GM19467 (cell line): ENCODE data around the gene PPP6R3.
"Not testable (repeated sequence)": the region's sequence is repeated elsewhere in the genome, so short reads cannot be mapped to it uniquely, and the experiment has no call there.

Experiments used
- ATAC-seq: cut with Tn5 transposase; IDR thresholded peaks from one replicate; pipeline ENCODE4 v1.9.1; 2021; ENCODE audit warnings: mild to moderate bottlenecking, moderate library complexity; ENCODE audit not compliant: unreplicated experiment

PPP6R3 gene

DNA sequence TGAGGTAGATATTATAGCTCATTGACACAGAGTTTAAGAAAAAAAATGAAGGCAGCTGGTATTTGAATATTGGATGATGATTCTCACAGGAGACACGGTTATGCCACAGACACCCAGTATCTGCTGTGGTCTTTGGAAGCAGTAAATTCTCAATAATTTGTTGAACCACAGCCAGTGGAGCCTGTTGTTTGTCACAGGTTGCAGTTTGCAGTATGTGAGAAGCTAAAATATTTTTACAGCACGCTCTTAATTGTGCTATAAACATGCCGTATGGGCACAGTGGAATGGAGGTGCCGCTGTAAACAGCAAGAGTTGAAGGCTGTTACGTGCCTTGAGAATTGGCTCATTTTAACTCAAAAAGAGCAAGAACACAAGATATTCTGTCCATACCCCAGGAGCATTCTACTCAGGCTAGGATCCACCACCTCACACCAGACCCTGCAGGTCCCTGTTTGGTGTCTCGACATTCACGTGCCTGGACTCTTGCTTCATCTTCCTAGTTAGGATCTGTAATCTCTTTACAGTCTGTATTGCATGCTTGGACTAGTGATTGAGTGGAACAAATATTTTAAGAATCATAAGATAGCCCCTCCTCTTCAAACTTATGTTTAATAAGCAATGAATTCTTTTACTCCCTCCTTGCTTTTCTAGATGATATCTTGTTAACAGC, 129.1 kb downstream of the PPP6R3 start:
- ATAC-seq = no peak

GRCh38 chr11:68591719-68592118, 131.2 kb downstream of the PPP6R3 start:
- ATAC-seq = no peak

GRCh38 chr11:68593441-68593840, 132.9 kb downstream of the PPP6R3 start:
- ATAC-seq = no peak

- no peak for ATAC-seq
These were observed 133.6 kb downstream of the PPP6R3 start for GRCh38 chr11:68594123-68594522.

GRCh38 chr11:68596231-68596630, 135.7 kb downstream of the PPP6R3 start:
- no peak for ATAC-seq

GRCh38 chr11:68598816-68599653, 138.5 kb downstream of the PPP6R3 start:
- ATAC-seq = no peak

GRCh38 chr11:68601147-68601546, 140.6 kb downstream of the PPP6R3 start:
- ATAC-seq = no peak

- ATAC-seq = no peak
These were observed 149.2 kb downstream of the PPP6R3 start for GRCh38 chr11:68609761-68610160.

DNA sequence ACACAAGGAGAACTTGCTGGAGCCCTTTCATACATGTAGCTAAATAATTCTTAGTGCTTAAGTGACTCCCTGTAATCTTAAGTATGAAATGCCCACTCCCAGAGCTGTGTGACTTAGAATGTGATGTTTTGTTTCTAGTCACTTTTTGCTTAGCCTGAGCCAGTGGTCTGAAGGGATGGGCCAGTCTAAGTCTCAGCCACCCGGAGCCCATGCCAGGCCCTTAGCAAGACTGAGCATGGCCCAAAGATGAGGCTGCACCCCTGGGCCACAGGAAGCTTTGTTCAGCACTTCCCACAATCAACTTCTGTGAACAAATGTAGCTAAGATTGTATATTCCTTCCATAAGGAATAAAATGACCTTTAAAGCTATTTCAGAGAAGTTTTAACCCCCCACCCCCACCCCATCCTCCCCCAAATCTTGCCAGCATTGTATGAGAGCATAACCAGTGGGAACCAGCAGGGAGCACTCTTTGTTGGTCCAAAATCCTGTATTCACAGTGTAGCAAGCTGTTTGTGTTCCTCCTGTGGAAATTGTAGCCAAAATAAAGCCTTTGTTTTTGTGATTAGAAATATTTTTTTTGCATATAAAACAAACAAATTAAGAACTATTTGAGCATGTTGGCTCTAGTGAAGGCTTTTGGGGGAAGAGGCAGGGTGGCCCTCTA, 150.0 kb downstream of the PPP6R3 start:
- no peak for ATAC-seq

DNA sequence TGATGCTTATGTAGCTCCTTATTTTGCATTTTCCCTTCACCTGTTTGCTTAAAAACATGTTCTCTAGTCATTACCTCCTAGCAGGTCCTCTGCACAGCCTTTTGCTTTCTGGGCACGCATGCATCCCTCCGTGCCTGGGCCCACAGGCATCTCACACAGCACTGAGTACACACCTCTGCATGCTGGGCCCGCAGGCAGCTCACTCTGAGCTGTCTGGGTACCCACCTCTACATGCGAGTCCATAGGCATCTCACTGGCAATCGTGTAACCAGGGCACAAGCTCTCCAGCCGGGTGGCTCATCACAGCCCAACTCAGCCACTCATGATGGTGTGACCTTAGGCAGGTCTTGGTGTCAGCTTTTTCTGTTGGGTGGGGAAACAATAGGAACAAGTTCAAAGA, 155.1 kb downstream of the PPP6R3 start:
- no peak for ATAC-seq

GRCh38 chr11:68617925-68618809, 157.6 kb downstream of the PPP6R3 start:
- no peak for ATAC-seq

- ATAC-seq = no peak
These were observed 161.3 kb downstream of the PPP6R3 start for GRCh38 chr11:68621826-68622225.

DNA sequence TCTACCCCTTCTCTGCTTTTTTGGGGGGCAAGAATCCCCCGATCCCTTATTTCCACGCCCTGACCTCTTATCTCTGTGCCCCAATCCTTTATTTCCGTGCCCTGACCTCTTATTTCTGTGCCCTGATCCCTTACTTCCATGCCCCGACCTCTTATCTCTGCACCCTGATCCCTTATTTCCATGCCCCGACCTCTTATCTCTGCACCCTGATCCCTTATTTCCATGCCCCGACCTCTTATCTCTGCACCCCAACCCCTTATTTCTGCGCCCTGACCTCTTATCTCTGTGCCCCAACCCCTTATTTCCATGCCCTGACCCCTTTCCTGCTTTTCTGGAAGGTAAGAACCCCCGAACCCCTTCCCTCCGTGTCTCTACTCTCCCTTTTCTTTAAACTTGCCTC, 163.2 kb downstream of the PPP6R3 start:
- ATAC-seq = not testable (repeated sequence)

- ATAC-seq = not testable (repeated sequence)
These were observed 164.5 kb downstream of the PPP6R3 start for GRCh38 chr11:68625069-68625468.

DNA sequence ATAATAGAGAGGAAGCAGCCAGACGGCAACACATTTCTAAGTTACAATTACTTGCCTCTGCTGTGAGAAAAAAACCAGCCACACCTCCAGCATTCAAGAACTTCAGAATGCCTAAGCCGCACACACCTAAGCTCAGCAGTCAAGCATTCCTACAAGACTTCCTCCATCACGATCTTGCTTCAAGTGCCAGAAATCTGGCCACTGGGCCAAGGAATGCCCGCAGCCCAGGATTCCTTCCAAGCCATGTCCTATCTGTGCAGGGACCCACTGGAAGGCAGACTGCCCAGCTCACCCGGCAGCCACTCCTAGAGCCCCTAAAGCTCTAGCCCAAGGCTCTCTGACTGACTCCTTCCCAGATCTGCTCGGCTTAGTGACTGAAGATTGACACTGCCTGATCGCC, 165.7 kb downstream of the PPP6R3 start:
- ATAC-seq = not testable (repeated sequence)

DNA sequence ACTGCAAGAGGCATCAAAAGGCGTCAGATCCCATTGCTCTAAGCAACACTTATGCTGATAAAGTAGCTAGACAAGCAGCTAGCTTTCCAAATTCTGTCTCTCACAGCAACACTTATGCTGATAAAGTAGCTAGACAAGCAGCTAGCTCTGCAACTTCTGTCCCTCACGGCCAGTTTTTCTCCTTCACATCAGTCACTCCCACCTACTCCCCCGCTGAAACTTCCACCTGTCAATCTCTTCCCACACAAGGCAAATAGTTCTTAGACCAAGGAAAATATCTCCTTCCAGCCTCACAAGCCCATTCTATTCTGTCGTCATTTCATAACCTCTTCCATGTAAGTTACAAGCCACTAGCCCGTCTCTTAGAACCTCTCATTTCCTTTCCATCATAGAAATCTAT, 168.3 kb downstream of the PPP6R3 start:
- not testable (repeated sequence) for ATAC-seq

DNA sequence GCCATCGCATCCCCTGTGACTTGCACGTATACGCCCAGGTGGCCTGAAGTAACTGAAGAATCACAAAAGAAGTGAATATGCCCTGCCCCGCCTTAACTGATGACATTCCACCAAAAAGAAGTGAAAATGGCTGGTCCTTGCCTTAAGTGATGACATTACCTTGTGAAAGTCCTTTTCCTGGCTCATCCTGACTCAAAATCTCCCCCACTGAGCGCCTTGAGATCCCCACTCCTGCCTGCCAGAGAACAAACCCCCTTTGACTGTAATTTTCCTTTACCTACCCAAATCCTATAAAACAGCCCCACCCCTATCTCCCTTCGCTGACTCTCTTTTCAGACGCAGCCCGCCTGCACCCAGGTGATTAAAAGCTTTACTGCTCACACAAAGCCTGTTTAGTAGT, 171.8 kb downstream of the PPP6R3 start:
- not testable (repeated sequence) for ATAC-seq

- ATAC-seq = no peak
These were observed 172.2 kb downstream of the PPP6R3 start for GRCh38 chr11:68632802-68633201.

DNA sequence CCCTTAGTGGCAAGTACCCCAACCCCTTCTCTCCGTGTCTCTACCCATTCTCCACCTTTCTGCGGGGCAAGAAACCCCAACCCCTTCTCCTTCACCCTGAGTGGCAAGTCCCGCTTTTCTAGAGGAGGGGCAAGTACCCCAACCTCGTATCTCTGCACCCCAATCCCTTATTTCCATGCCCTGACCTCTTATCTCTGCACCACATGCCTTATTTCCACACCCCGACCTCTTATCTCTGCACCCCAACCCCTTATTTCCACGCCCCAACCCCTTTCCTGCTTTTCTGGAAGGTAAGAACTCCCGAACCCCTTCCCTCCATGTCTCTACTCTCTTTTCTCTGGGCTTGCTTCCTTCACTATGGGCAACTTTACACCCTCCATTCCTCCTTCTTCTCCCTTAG, 174.1 kb downstream of the PPP6R3 start:
- ATAC-seq = not testable (repeated sequence)

DNA sequence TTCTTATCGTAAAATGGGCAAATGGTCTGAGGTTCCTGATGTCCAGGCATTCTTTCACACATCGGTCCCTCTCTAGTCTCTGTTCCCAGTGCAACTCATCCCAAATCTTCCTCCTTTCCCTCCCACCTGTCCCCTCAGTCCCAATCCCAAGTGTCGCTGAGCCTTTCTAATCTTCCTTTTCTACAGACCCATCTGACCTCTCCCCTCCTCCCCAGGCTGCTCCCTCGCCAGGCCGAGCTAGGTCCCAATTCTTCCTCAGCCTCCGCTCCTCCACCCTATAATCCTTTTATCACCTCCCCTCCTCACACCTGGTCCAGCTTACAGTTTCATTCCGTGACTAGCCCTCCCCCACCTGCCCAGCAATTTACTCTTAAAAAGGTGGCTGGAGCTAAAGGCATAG, 174.6 kb downstream of the PPP6R3 start:
- not testable (repeated sequence) for ATAC-seq

DNA sequence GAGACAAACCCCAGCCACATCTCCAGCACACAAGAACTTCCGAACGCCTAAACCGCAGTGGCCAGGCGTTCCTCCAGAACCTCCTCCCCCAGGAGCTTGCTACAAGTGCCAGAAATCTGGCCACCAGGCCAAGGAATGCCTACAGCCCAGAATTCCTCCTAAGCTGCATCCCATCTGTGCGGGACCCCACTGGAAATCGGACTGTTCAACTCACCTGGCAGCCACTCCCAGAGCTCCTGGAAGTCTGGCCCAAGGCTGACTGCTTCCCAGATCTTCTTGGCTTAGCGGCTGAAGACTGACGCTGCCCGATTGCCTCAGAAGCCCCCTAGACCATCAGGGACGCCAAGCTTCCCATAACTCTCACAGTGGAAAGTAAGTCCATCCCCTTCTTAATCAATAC, 175.3 kb downstream of the PPP6R3 start:
- ATAC-seq = not testable (repeated sequence)
